Fibroblast of gingiva (primary cell): Measurements from ENCODE around the gene INMT.
A peak's percentile ranks its signal among the peaks of the same experiment; 100 is the strongest.

Source experiments
- DNase-seq: peaks from one replicate; pipeline ENCODE4 v3.0.0-alpha.2; 2011; ENCODE audit warnings: low read depth

The INMT gene

GRCh38 chr7:30752979-30753378, 1.0 kb downstream of the INMT start:
- DNase-seq, result peak; percentile 64

GRCh38 chr7:30754315-30754877, 2.5 kb downstream of the INMT start:
- no peak for DNase-seq

GRCh38 chr7:30755384-30756154, 3.6 kb downstream of the INMT start:
- DNase-seq, result peak; percentile 59

GRCh38 chr7:30757342-30757692, 5.4 kb downstream of the INMT start:
- DNase-seq, result no peak

- no peak for DNase-seq
Measured at GRCh38 chr7:30760514-30761213, 8.7 kb downstream of the INMT start.

DNA sequence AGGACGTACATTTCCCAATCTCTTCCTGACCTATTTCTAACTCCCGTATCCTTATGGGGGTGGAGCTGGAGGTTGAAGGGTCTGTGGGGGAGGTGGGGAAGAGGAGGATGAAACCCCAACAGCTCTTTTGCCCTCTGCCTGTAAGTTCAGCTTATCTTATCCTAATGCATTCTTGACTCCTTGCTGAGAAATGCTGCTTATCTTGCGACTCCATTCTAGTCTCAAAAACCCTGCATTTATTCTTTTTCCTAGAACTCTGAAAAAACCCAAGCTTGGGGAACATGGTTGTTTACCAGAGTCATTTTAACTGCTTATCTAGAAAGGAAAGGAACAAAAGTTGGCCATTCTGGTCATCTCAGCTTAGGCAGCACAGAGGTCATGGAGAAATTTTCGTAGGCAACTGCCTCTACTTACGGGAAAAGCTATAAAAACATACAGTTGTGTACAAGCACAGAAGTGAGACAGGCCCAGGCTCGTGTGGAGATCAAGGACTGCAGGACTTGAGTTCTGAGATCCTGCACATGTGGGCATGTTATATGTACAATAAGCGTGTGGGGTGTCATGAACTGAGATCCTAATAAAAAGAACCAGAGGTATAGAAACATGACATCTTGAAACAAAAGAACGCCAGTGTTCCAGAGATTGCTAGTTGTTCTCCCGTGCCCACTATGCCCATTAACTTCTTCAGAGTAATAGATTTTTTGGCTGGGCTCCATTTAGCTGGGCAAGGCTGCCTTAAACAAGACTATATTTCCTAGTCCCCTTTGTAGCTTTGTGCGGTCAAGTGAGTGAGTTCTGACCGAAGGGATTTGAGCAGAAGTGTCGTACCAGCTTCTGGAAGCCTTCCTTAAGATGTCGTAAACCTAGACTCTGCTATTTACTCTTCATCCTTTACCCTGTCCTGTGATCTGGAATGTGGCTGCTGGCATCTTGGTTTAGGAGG, 9.6 kb downstream of the INMT start:
- DNase-seq, result no peak

DNA sequence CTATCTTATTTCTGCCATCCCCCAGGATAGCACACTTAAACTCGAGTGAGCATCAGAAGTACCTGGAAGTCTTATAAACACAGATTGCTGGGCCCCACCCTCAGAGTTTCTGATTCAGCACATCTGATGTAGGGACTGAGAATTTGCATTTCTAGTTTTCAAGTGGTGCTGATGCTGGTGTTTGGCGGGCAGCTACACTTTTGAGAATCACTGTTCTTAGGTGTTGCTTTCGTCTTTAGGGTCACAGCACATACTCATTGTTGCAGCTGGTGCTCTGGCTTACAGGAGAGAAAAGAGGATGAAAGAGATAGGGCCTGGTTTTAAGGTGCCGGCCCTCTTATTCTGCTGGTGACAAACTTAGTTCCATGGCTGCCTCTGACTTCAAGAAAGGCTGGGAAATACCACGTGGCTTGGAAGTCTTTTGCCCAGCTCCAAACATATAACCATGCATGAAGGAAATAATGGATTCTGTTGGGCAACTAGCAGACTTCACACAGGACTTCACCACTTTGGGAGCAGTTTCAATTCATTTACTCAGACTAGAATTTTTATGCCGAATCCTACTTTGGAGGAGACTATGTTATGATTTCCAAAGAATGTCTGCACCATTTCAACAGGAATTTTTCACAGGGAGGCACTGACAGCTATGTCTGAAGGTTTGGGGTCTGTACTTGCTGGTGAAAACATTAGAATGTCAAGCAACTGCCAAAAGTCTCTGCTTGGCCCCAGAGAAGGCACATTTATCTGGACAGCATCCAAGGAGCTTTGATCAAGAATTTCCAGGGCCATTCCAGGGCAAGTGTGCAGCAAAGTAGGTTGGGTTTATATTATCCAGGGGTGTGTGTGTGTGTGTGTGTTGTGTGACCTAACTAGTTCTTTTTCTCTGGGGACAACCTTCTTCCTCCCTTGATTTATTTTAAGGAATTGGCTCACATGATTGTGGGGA, 12.4 kb downstream of the INMT start:
- DNase-seq, result peak; percentile 83

DNA sequence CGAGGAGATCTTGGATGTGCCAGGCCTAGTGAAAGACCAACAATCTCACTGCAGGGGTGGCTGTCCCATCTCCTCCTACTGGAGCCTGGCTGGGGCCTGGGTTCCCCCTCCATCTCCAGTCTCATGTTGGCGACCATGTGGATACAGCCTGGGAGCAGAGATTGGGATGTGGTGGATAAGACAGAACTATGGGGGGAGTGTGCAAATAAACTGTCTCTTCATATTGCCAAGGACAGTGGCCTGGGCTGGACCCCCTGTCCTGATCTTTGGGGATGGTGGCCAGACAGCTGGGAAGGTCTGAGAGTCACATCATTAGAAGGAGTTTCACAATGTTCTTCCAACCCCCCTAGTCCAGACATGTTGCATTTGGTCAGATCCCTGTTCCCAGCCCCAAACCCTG, 13.5 kb downstream of the INMT start:
- DNase-seq, result no peak

DNA sequence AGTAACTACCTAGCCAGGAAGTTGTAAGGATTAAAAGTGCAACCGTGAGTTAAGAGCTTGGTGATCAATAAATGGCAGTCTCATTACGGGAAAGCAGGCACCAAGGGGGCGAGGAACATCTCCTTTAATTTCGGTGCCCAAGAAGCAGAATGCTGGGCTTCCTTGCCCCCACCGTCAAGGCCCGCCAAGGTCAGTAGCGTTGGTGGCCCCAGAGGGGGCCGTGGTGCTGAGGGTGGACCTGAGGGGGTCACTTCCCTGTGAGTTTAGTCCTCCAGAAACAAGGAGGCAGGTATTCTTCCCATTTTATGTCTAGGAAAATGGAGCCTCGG, 18.9 kb downstream of the INMT start:
- no peak for DNase-seq

- peak; percentile 84 for DNase-seq
Measured at GRCh38 chr7:30771174-30771879, 19.4 kb downstream of the INMT start, which contains the start of gene MINDY4. Gene MINDY4, plus strand, starts transcription at chr7:30771417. Its CDS starts 77 bp downstream, at chr7:30771494.

GRCh38 chr7:30771880-30772425, 20.0 kb downstream of the INMT start:
- DNase-seq, result no peak

DNA sequence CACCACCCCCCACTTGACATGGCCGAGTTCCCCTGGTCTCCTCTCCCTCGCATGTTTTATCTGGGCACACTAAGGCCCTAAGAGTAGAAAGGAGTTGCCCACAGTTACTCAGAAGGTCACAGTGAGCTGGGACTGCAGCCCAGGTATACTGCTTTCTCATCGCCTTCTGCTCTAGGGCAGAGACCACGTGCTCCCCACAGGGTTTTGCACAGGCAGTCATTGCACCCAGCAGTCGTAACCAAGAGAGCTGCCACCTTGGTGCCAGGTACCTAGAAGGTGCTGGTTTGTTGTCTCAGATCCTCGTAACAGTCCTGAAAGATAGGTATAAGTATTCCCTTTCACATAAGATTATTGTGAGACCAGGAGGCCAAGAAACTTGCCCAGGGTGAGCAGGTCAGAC, 21.0 kb downstream of the INMT start:
- DNase-seq, result no peak

- no peak for DNase-seq
Measured at GRCh38 chr7:30775992-30776391, 24.1 kb downstream of the INMT start.

GRCh38 chr7:30776971-30777370, 25.0 kb downstream of the INMT start:
- DNase-seq, result no peak

DNA sequence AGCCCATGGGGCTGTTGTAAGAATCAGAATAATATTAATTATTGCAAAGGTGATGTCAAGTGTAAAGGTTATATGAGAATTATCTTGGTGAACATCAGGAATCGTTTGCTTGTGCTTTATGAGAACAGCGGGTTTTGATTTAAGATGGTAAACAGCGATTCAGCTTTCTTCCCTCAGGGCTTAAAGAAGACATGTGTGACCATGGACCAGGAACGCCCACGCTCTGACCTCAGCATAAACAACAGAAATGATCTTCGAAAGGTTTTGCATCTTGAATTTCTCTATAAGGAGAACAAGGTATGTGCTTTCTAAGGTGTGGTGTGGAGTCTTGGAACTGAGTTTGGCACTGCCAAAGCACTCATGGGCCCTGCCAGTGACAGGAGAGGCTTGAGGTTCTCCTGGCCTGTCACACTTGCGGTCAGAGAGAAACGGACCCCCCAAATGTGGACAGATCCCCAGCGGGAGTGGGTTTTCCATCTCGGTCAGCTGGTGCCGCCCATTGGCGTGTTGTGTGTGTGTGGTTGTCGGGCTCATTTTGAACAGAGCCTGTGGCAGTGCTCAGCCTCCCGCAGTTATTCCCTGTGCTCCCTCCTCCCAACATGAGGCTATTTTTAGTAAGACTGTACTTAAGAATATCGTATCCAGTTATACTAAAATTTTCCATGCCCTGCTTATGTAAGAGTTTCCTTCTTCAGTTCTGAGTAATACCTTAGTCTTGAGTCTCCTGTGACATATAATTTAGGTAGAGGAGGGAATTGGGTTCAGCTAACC, 26.5 kb downstream of the INMT start:
- DNase-seq, result peak; percentile 86

DNA sequence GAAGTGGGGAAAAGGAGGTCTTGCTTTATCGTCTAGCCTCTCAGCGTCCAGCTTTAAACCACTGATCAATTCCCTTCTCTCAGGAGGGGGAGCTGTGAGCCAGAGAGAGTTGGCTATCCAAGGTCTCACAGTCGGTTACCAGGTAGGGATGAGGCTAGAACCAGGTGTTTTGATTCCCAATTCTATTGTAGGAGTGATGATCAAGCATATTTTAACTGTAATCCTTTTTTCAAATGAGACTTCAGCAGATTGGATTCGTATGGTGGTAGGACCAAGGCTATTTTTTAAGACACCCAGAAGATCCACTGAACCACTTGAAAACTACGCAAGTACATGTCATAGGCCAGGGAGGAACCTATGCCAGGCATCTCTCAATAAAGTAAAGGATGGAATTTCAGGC, 27.6 kb downstream of the INMT start:
- no peak for DNase-seq

DNA sequence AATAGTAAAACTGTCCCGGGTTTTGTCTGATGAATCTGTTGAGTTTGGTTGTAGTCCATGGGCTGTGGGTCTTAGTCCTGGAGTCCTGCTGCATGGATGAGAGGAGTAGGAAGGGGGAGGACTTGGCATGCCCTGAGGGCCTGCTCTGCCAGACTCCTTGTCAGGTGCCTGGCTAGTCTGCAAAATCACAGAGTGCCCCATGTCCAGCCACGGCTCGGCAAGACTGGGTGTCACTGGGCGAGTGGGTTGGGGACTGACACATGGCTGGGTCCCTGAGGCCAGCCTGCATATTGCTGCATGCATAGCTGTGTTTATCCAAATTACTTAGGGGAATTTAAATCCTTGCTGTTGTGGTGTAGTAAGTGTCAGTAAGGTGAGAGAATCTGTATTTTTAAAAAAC, 29.0 kb downstream of the INMT start:
- no peak for DNase-seq

GRCh38 chr7:30782690-30783089, 30.8 kb downstream of the INMT start:
- no peak for DNase-seq

DNA sequence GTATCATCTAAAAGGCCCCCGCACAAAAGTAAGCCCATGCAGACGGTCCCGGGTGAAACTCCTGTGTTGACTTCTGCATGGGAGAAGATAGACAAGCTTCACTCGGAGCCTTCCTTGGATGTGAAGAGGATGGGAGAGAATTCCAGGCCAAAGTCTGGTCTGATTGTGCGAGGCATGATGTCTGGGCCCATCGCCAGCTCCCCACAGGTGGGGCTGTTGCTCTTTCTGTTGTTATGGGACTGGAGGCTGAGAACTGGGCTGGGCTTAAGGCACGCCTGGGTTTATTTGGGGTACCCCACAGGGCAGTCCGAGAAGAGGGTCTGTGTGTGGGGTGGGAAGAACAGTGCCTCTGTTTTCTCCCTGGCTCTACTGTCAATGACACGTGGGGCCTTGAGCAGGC, 33.9 kb downstream of the INMT start:
- no peak for DNase-seq
